Stimulated activated CD8-positive, alpha-beta memory T cell treated with anti-CD3 and anti-CD28 coated beads, Interleukin-15, amount 100 ng/mL, for 48 hours (primary cell): ENCODE measurements around the gene NFIB.

Experiments used
- DNase-seq, 2 donors: peaks; one replicate each; pipeline ENCODE4 v3.0.0-alpha.2; 2020; ENCODE audit warnings: low read depth in 2 of 2

The NFIB gene

DNA sequence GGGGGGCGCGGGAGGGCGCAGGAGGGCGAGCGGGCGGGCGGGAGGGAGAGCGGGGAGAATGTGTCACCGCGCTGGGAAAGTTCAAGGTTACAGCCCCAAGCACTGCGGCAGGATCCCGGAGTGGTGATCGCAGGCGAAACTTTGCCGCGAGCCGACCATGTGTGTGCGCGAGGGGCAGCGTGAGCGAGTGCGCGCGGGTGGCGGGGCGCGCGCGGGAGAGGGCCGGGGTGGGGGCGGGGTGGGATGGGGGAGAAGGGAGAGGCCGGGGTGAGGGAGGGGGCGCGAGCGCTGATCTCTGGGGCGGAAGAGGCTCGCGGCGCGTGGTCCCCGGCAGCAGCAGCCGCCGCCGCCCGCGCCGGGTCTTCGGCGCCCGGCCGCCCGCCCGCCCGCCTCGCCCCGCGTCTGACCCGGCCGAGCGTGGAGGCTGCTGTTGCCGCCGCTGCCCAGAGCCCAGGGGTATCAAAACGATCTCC is at the start of gene NFIB:
NFIB (minus strand) TSS at position 191 of the 473 bp plus-strand sequence. CDS start 630 bp downstream, outside the sequence.
- no peak for DNase-seq

DNA sequence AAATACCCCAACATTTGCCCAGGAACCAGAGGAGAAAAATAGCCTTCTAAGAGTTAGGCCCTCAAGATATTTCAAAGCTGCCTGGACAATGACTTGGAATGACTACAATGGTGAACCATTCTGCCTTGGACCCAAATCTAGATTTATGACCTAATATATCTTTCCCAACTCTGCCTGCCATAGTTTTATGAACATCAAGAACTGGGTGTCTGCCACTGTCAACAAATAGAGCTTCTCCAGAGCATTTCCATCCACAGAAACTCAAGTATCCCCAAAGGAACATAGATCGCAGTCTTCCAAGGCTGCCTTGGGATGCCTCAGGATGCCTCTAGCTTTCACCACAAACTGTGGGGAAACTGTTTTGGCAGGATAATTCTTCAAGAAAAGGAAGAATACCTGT is 48.2 kb upstream of the NFIB start:
- DNase-seq, result no peak

GRCh38 chr9:14361074-14361473 is 47.1 kb upstream of the NFIB start:
- no peak for DNase-seq

GRCh38 chr9:14358523-14358922 is 44.6 kb upstream of the NFIB start:
- DNase-seq, result no peak

DNA sequence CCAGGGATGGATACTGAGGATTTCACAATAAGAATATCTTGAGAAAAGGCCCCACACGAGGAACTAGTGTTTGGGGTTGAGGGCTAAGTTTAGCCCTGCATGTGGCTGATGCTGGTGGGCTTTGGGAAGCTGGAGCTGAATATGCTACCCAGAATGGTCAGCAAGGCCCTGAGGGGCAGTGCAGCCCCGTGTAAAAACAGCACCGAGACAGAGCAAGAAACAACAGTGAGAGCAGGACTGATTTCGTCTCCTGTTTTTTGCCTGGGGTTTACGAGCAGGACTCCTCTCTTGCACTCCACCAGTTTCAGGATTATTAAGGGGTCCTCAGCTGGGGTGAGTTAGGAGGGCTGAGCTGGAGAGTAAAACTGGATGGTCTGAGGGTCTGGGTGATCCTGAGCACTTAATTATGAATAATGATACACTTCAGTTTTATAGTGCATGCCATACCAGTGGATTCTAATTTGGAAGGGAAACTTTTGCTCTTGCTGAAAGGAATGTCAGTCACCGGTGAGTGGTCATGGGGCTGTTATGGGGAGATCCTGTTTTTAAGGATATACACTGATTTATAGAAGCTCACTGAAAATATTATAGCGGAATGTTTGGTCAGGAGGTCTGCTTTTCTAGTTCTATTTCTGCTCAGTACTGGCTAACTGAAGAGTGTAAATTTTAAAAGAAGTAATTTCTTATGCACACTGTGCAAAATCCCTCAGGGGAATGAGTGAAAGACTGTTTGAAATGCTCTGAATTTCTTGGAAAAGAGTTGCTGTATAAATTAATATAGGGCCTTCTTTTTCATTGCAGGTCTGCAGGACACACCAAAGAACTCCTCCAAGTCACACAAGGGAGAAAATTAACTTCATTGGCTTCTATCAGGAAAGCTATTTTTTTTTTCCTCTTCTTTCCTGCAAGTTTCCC is 42.7 kb upstream of the NFIB start:
- no peak for DNase-seq

- no peak for DNase-seq
Measured at GRCh38 chr9:14354201-14354600, 40.3 kb upstream of the NFIB start.

GRCh38 chr9:14353222-14354056 is 39.5 kb upstream of the NFIB start:
- peak; percentile 49 to 58 for DNase-seq

DNA sequence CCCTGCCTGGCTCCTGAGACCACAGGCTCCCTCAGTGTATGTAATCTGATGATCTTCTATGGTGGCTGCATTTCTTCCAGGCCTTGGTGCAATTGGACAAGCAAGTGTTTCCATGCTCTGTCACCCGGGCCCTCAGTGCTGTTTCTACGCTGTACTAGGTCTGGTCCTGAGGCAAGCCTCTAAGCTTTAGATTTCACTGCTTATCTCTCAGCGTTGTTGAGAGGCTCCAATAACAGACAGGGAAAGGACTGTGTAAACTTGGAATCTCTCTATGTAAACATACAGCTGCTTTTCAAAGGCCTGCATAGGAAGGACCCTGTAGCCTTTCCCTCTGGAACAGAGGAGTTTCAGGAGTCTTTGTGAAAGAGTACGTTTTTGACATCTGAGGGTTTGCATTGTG is 38.6 kb upstream of the NFIB start:
- DNase-seq, result no peak

DNA sequence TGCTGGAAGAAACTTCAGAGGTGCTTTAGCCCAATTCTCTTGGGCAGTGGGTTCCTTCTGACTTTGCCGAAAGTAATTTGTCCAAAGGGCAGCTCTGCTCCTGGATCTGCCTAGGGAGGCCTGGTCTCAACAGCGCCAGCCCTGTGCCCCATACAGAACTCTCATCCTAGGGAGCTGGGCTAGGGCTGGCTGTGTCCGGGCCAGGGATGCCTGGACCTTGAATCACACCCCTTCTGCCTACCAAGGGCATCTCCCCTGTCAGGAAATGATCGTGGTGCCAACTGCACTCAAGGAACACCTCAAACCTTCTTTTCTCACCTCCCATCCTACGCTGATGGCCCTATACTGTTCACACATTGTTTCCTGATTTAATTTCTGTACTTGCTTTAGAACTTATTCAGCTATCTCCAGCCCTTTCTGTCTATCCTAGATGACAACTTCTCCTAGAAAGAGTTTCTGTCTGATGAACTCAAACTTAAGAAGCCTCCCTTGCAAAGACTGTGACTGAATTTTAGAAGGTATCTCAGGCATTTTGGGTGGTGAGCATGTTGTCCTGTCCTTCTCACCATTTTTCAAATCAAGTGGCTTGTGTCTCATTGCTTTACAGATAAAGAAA is 37.4 kb upstream of the NFIB start:
- DNase-seq, result no peak

GRCh38 chr9:14350754-14351153 is 36.8 kb upstream of the NFIB start:
- no peak for DNase-seq

GRCh38 chr9:14350349-14350728 is 36.4 kb upstream of the NFIB start:
- no peak for DNase-seq

DNA sequence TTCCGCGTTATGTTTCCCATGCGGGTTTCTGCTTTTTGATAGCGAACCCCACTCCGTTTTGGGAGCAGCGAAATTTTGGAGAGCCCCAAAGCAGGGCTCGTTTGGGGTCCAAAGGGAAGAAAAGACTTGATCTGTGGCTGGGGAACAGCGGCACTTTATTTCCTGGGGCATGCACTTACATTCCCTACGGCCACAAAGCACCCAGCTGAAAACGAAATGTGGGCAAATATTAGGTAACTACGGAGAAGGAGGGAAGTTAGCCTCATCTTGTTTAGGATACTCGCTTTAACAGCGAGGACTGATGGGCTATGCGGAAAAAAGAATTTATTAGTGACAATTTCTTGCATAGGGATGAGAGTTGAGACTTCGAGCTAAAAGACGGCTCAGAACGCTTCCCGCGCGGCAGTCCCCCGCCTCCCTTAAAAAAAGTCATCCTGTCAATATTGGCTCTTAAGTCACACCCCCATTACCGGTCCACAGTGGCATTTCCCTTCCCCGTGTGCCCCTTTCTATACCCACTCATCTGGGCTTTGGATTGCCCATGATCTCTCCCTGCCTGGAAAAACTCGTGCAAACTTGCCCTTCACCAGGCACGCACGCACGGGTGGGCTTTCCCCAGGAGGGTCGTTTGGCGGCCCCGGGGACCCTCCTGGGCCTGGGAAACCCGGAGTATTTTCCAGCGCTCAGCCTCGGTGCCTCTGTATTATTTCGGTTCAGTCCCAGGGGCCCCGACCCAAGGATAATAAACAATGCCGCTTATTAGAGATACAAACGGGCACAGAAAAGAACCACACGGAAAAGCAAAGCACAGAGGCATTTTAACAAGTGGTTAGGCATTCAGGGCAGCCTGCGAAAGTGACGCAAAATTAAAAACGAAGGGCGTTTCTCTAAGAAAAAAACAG is 35.8 kb upstream of the NFIB start:
- DNase-seq, result no peak

DNA sequence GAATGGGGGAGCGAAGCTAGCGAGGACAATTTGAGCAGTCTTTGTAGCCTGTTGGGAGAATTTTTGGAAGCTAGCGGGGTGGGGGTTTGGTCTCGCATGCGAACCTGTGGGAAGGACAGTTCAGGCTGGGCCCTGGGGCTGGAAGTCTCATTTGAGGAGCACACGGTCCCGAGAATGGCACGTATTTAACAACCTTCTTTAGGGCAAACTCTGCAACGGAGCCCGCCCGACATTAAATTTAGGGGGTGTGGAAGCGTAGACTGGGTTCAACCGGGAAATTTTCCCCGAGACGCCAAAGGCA is 35.2 kb upstream of the NFIB start:
- DNase-seq, result no peak

DNA sequence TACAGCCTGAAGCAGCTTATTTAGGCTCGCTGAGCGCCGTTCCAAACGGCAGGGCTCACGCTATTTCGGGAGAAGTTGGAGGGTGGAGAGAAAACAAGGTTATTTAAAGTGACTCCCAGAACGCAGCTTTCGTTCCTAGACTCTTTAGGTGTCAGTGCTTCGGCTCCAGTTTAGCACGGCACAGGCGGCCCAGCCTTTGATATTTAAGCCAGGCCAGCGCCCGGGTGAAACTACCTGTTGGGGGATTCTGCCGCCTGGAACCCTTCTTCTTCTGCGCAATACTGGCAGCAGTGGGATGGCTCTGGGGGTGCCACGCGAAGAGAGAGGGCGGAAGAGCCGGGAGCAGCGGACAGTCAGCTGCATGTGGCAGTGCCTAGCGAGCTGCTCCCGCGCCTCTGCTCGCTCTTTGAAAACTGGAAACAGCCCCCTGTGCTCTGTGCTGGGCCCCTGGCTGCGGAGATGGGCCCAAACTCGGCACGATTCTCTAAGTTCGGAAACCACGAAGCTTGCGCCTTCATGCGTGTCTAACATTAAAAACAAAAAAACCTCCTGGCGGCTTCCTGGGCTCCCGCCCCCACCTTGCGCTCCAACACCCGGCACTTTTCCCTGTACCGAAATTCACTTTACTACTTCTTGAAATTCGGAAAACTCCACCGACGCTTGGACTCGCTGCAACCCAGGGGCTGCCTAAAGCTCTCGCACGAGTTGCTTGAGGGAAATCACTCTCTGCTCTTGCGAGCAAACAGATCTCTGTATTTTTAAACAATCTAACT is 34.6 kb upstream of the NFIB start:
- no peak for DNase-seq

DNA sequence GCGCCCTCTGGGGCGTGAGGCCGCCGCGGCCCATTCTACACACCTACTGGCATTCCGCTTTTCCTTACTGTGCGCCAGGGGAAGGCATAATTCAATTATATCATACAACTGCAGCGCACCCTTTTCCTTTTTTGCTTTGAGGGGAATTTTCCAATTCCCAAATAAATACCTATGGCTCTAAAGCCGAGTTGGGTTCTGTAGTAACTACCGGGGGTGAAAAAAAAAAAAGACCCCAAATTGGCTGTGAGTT is 34.1 kb upstream of the NFIB start:
- no peak for DNase-seq

GRCh38 chr9:14347406-14348122 is 33.6 kb upstream of the NFIB start:
- no peak for DNase-seq

GRCh38 chr9:14346811-14347405 is 33.0 kb upstream of the NFIB start:
- DNase-seq, result no peak

- no peak for DNase-seq
Measured at GRCh38 chr9:14346231-14346791, 32.4 kb upstream of the NFIB start.
